ENCODE results near the gene PPIA.

The PPIA gene

GRCh38 chr7:44765579-44766415 lies 30.7 kb upstream of the PPIA start:
- TF ChIP-seq EZH2 (IDR thresholded peaks at IDR 0.05; ENCODE audit: borderline replicate concordance, low read depth, low read length, severe bottlenecking) (no peak), CTCF (IDR thresholded peaks at IDR 0.05; ENCODE audit: borderline replicate concordance, extremely low read depth, low read length, poor library complexity, severe bottlenecking) (no peak)
- Histone ChIP-seq H3K4me1 (ENCODE audit: insufficient read depth, low read length) (no peaks in the 10 kb centered on the region), H2AFZ (ENCODE audit: low read depth, low read length) (no peak overlapping the region), H3K4me3 (ENCODE audit: low read depth in 1 of 2, low read length in 2 of 2) (no peak overlapping the region), H3K9ac (ENCODE audit: low read depth, low read length) (no peak overlapping the region), H3K79me2 (ENCODE audit: insufficient read depth, low read length) (no peaks in the 10 kb centered on the region), H3K27ac (ENCODE audit: low read length) (no peak overlapping the region), H3K4me2 (ENCODE audit: insufficient read depth, low read length) (no peak overlapping the region), H3K9me3 (ENCODE audit: insufficient read depth, low read length, severe bottlenecking) (no peaks in the 10 kb centered on the region), H4K20me1 (ENCODE audit: insufficient read depth, low read length) (peaks cover 2% of the 10 kb centered on the region; the same call in 1 of the 2 replicates), H3K36me3 (ENCODE audit: insufficient read depth, low read length) (peaks cover 72% of the 10 kb centered on the region), H3K27me3 (ENCODE audit: insufficient read depth, low read length, poor library complexity) (no peaks in the 10 kb centered on the region)
- DNase-seq (no peak), ATAC-seq (ENCODE audit: insufficient read depth, low read depth) (no peak)

- DNase-seq = no peak
- ATAC-seq (ENCODE audit: insufficient read depth, low read depth) = no peak
These were observed 30.1 kb upstream of the PPIA start for GRCh38 chr7:44766416-44766801.

GRCh38 chr7:44767134-44767911 lies 29.2 kb upstream of the PPIA start:
- Histone ChIP-seq H3K4me3 (ENCODE audit: low read depth in 1 of 2, low read length in 2 of 2) (no peak overlapping the region), H3K4me2 (ENCODE audit: insufficient read depth, low read length) (no peak overlapping the region), H3K36me3 (ENCODE audit: insufficient read depth, low read length) (peaks cover 58% of the 10 kb centered on the region), H3K4me1 (ENCODE audit: insufficient read depth, low read length) (no peaks in the 10 kb centered on the region), H3K79me2 (ENCODE audit: insufficient read depth, low read length) (no peaks in the 10 kb centered on the region), H4K20me1 (ENCODE audit: insufficient read depth, low read length) (peaks cover 2% of the 10 kb centered on the region; the same call in 1 of the 2 replicates), H3K27me3 (ENCODE audit: insufficient read depth, low read length, poor library complexity) (no peaks in the 10 kb centered on the region), H3K9me3 (ENCODE audit: insufficient read depth, low read length, severe bottlenecking) (no peaks in the 10 kb centered on the region), H2AFZ (ENCODE audit: low read depth, low read length) (no peak overlapping the region), H3K9ac (ENCODE audit: low read depth, low read length) (no peak overlapping the region), H3K27ac (ENCODE audit: low read length) (no peak overlapping the region)
- TF ChIP-seq CTCF (IDR thresholded peaks at IDR 0.05; ENCODE audit: borderline replicate concordance, extremely low read depth, low read length, poor library complexity, severe bottlenecking) (no peak), EZH2 (IDR thresholded peaks at IDR 0.05; ENCODE audit: borderline replicate concordance, low read depth, low read length, severe bottlenecking) (no peak)
- DNase-seq = no peak
- no peak for ATAC-seq (ENCODE audit: insufficient read depth, low read depth)

More at GRCh38 chr7:44766416-44766801, 30.1 kb upstream of the PPIA start:
- TF ChIP-seq CTCF (IDR thresholded peaks at IDR 0.05; ENCODE audit: borderline replicate concordance, extremely low read depth, low read length, poor library complexity, severe bottlenecking) = no peak
- TF ChIP-seq EZH2 (IDR thresholded peaks at IDR 0.05; ENCODE audit: borderline replicate concordance, low read depth, low read length, severe bottlenecking) = no peak
- no peaks in the 10 kb centered on the region for H3K4me1 ChIP-seq (ENCODE audit: insufficient read depth, low read length)
- H3K27me3 ChIP-seq (ENCODE audit: insufficient read depth, low read length, poor library complexity) = no peaks in the 10 kb centered on the region
- H3K36me3 ChIP-seq (ENCODE audit: insufficient read depth, low read length) = peaks cover 66% of the 10 kb centered on the region
- no peaks in the 10 kb centered on the region for H3K9me3 ChIP-seq (ENCODE audit: insufficient read depth, low read length, severe bottlenecking)
- peaks cover 2% of the 10 kb centered on the region; the same call in 1 of the 2 replicates for H4K20me1 ChIP-seq (ENCODE audit: insufficient read depth, low read length)
- no peak overlapping the region for H3K4me3 ChIP-seq (ENCODE audit: low read depth in 1 of 2, low read length in 2 of 2)
- no peak overlapping the region for H3K4me2 ChIP-seq (ENCODE audit: insufficient read depth, low read length)
- H3K27ac ChIP-seq (ENCODE audit: low read length) = no peak overlapping the region
- H3K9ac ChIP-seq (ENCODE audit: low read depth, low read length) = no peak overlapping the region
- H2AFZ ChIP-seq (ENCODE audit: low read depth, low read length) = no peak overlapping the region
- H3K79me2 ChIP-seq (ENCODE audit: insufficient read depth, low read length) = no peaks in the 10 kb centered on the region
